Activated CD4-positive, alpha-beta T cell treated with anti-CD3 and anti-CD28 coated beads, Interleukin-2, Interleukin-4, amounts not matched to agents 100 ng/mL and 50 ng/mL, durations not matched to agents 16 hours and 8 hours (primary cell): Measurements from ENCODE around the gene RNF4.

ENCODE experiments used
- DNase-seq: peaks from one replicate; pipeline ENCODE4 v3.0.0-alpha.2; 2020; ENCODE audit warnings: low spot score

The RNF4 gene

DNA sequence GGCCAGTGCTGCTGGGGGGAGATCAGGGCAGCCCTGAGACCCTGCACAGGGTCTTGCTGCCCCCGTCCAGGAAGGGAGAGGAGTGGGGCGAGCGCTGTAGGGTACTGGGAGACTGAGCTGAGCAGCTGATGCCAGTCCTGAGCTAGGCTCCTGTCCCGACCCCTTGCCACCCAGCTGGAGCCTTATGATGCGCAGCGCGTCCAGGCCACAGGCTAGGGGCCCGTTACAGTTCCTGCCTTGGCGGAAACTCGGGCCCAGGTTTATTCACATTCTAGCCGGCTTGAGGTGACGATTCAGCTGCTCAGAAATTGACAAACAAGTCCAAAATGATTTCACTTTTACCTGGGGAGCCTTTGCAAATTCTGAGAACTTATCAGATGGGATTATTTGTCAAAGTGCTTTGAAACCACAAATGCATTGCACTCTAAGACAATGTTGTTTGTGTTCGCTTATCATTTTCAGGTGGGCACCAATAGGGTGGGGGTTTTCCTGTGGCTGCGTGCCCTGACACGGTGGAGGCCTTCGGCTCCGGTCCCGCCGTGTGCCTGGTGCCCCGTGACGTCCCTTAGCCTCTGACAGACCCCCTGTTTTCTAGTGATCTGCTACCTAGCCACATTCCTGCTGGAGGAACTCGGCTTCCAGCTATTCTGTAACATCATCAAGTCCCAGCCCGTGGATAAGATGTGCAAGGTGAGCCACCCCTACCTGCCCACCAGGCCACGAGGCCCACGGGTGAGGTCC is 31.3 kb upstream of the RNF4 start:
- no peak for DNase-seq

DNA sequence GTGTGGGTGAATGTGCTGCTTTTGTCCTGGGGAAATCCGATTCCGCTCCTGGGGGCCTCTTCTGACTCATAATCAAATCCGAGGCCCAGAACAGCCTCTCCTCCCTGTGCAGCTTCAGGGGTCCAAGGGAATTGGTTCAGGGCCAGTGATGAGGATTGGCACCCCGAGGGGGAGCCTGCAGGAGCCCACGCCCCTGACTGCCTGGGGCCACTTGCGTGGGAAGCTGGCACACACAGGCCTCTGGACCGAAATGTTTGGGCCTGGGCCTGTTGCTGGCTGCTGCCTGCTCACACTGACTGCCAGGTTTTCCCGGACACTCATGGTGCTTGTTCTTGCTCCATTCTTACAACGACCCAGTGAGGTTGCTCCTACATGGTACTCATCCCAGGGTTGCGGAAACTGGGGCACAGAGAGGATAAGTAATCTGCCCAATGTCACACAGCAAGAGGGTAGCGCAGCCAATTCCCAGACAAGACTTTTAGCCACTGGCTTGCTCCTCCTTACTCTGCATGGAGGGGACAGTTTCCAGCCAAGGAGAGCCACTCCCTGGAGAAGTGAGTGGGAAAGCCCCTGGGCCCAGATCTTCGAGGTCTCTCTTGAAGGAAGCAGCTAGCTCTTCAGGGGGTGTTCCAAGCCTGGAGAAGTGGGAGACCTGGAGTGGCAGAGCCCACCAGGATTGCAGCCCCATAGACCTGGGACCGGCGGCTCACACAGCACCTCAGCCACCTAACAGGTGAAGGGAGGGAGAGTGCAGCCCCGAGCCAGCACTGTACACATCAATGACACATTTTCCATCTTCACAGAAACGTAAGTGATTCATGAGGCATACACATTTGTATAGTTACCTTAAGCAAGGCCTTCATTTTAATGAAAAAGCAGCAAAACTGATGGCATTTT is 29.8 kb upstream of the RNF4 start:
- no peak for DNase-seq

GRCh38 chr4:2441393-2442174 is 27.3 kb upstream of the RNF4 start:
- DNase-seq, result peak; percentile 81

GRCh38 chr4:2442175-2442993 is 26.5 kb upstream of the RNF4 start:
- no peak for DNase-seq

DNA sequence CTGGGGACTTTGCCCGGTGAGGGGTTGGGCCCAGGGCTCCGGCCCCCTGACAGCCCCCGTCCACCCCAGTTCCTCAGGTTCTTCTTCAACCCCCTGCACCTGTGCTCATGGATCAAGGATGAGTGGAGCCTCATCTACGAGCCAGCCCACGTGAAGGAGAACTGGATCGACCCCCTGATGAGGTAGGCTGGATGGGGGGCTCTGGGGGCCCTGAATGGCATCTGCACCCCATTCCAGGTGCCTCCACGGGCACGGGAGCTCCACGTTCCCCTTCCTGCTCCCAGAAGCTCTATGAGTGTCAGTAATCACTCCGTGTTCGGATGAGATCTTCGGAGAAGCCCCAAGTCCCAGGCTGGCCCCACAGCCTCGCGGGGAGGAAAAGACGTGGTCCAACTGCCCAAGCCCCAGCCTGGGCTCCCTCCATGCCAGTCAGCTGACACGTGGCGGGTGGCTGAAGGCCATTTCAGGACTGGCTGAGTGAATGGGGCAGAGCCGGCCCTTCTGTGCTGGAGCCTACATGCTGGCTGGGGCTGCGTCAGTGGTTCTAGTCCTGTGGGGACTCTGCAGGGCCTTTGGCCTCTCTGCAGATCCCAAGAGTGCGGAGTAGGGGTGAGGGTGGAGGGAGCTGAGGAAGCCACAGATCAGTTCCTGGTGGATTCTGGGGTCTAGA is 25.7 kb upstream of the RNF4 start:
- no peak for DNase-seq

DNA sequence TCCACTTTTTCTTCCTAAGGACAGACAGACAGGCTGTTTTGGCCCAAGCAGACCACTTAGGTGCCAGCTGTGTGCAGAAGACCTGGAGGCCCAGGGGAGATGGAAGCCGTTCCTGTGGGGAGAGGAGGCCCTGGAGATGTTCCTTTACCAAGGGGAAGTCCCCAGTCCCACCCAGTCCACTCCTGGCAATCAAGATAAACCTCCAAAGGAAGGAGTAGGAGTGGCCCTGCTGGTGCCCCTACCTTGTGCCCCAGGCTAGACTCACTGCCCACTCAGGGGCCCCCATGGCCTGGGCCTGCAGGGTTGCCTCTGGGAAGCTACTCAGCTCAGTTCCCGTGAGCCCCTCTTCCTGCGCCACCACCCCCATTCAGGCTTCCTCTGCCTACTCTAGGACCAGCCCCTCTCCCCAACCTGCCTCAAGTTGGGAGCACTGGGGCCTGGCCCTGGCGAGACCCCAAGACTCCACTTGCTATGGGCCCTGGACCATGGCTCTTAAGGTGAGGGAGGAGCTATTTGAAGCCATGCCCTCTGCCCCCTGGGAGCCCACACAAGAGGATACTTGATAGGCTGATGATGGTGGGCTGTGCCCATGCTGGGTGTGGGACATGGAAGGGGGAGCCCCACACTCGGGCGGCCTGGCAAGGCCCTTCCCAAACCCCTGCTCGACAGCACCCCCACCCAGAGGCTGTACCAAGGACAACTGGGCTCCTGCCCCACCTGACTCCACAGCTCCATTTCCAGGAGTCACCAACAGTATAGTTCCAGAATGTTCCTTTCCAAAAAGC is 24.8 kb upstream of the RNF4 start:
- DNase-seq, result no peak

DNA sequence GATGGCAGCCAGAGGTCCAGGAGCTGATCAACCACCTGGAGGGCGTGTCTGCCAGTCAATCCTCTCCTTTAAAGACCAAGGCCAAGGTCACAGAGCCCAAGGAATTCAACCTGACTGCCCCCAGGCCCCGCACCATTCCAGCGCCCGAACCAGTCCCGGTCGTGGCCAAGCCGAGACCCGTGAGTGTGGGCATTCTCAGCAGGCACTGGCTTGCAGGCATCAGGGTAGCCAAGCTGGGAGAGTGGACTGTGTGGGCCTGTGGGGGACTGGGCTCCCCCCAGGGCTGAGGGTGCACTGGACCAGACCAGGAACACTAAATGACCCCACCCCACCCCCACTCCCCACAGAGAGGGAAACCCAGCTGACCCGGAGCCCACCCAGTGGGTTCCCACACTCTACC is 23.8 kb upstream of the RNF4 start:
- DNase-seq, result no peak

GRCh38 chr4:2445571-2445970 is 23.3 kb upstream of the RNF4 start:
- DNase-seq, result no peak

- DNase-seq, result no peak
These were observed 22.0 kb upstream of the RNF4 start for GRCh38 chr4:2446656-2447564.

DNA sequence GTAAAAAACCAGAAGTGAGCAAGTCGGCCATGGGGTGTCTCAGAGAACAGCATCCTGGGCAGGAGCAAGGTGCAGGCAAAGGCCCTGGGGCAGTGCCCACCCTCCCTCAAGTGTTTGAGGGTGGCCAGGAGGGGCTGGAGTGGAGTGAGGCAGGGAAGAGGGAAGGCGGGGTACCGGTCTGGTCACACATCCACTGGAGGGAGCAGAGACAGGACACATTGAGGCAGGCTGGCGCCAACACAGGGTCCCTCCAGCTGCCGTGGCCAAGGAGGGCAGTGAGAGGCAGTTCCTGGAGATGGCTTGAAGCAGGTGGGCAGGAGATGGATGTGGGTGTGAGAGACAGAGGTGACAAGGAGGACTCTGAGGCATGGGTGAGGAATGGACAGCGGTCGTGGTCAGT is 20.3 kb upstream of the RNF4 start:
- no peak for DNase-seq

DNA sequence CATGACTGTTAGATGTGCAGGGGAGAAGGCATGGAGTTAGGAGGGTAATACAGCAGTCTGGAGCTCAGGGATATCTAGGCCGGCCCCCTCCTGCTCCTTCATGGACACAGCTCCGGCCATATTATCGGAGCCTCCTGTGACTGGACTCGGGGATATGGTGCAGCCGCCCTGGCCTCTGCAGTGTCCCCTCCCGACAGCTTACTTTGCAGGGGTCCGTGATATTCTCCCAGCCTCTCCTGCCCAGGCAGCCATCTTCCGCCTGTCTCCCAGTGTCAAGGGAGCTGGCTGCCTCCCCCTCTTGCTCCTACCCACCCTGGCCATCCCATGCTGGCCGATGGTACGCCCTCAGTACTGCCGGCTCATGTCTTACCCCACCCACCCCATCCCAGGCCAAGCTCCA is 19.9 kb upstream of the RNF4 start:
- no peak for DNase-seq

DNA sequence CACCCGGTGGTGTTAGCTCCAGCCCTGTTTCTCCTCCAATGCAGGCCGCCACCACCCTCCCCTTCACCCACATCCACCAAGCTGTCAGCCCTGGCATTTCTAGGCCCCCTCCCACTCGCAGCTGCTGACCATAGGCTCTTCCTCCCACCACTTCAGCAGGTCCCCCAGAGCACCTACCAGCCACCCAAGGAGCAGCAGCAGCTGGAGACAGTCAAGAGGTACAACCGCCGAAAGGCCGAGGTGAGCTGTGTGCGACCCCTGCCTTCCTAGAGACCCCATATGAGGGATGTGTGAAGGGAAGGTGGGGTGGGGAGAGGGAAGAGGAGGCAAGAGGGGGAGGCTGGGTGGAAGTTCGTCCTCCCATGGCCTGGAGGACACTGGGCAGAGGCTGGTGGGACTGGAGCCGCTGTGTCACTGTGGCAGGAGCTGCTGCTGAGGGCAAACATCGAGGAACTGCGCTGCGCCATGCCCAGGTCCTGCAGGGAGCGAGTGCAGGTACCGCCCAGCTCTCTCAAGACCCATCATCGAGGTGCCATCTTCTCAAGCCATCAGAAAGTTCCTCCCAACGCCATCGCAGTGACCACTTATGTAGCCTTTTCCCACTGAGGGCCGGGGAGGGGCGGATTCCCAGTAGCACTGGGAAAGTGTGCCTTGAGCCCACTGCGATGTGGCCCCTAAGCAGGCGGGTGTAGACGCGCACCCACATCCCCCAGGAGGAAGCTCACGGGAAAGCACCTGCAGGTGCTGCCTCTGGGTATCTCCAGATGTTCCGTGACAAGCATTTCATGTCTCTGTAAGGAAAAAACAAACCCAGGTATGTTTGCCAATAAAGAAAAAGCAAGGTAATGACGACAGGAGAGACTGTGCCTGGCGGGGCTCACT is 19.2 kb upstream of the RNF4 start:
- DNase-seq, result no peak

GRCh38 chr4:2450394-2451035 is 18.4 kb upstream of the RNF4 start:
- DNase-seq, result no peak

DNA sequence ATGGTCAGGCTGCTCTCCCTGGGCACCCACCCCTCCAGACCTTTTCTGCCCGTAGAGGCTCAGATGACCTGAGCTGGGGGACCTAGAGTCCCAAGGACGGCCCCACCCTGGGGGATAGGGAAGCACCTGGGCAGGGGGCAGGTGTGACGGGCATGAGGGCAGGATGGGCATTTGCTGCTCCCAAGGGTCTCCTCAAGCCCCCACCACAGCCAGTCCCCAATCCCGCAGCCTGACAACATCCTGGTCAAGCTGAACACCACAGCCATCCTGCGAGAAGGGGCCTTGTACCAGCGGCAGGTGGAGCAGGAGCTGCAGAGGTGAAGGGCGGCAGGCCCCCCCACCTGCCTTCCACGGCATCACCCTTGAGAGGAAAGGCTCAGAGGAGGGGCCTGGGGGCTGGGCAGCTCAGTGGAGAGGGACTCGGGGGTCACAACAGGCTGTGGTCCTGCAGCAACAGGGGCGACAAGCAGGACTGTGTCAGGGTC is 17.8 kb upstream of the RNF4 start:
- no peak for DNase-seq

DNA sequence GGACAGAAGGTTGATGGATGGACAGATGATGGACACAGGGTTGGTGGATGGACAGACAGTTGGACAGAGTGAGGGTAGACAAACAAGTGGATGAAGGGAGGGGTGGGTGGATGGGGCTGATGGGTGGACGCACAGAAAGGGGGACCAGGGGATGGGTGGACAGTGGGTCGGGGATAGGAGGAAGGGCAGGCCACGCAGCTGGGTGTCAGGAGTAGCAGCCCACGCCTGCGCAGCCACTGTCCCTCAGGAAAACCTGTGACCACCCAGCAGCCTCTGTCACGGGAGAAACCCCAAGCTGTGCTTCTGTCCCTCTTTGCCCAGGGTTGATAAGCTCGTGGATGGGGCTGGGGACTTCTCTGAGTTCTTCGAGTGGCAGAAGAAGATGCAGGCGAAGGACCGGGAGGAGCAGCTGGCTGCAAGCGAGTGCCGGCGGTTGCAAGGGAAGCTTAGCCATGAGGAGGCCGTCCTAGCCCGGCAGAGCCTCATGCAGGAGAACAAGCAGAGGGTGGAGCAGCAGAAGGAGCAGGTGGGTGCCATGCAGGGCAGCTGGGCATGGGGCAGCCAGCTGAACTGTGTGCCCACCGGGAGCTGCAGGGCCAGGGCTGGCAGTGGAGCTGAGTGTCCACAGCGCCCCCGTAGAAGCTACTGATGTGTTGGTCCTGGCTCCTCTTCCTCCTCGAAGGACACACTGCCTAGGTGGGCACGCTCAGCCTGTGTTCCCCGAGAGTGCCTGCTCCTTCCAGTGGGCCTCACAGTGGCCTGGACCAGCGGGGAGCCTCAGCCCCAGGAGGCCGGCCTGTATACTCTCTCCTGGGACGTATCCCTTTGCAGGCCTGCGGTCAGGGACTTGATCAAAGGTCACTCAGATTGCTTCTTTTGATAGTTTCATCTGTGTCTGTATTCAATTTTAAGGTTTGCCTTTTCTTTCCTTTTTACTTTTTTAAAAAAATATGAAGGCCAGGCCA is 16.8 kb upstream of the RNF4 start:
- no peak for DNase-seq
